DOHH2 (cell line): ENCODE data around the gene IL34.

Source experiments
- CTCF ChIP-seq: fragments of 200-600 bp; sonication (generic); IDR thresholded peaks from one replicate; pipeline ENCODE4 v1.5.1; 2014; ENCODE audit warnings: antibody characterized with exemption, mild to moderate bottlenecking, low read depth, low read length; ENCODE audit not compliant: poor library complexity, severe bottlenecking
- EZH2phosphoT487 ChIP-seq: fragments of 200-600 bp; sonication (generic); IDR thresholded peaks from 2 replicates; pipeline ENCODE4 v1.6.1; 2017; ENCODE audit warnings: borderline replicate concordance, mild to moderate bottlenecking, antibody characterized with exemption, low read length, moderate library complexity, mixed read lengths

DNA sequence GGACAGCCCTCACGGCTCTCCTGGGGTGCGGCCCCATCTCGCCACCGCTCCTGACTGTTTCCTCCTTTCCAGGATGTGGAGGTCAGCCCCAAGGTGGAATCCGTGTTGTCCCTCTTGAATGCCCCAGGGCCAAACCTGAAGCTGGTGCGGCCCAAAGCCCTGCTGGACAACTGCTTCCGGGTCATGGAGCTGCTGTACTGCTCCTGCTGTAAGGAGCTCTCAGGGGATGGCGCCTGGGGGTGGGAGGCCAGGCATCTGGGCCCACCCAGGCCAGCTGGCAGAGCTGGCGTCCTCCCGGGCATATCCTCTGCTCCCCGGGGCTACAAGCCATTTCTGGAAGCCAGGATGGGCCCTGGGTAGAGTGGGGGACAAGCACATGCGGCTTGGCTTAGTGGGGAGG, 13.2 kb downstream of the IL34 start:
- no peak for TF ChIP-seq EZH2phosphoT487
- no peak for TF ChIP-seq CTCF
